ENCODE data around the gene DRC3.

DRC3 gene

GRCh38 chr17:18038149-18038850 is 65.6 kb downstream of the DRC3 start:
- no peak for DNase-seq (ENCODE audit: low read depth)
- TF ChIP-seq CTCF (conservative IDR thresholded peaks at IDR 0.05; ENCODE audit: low read depth, low read length): no peak
- peak overlapping the region; percentile 95 for H3K4me3 ChIP-seq (ENCODE audit: low read depth, low read length)

GRCh38 chr17:18038861-18039534 is 66.3 kb downstream of the DRC3 start, which contains the start of the genes ATPAF2 and GID4:
ATPAF2 (minus strand) TSS chr17:18039168; CDS start chr17:18039013, 155 bp downstream.
GID4 (plus strand) TSS chr17:18039408; CDS start chr17:18039465, 57 bp downstream.
- no peak for TF ChIP-seq CTCF (conservative IDR thresholded peaks at IDR 0.05; ENCODE audit: low read depth, low read length)
- H3K4me3 ChIP-seq (ENCODE audit: low read depth, low read length): peak within 1 kb of the TSS; percentile 95
- DNase-seq (ENCODE audit: low read depth): peak; percentile 99

GRCh38 chr17:18039535-18040260 is 67.0 kb downstream of the DRC3 start:
- peak; percentile 24 for DNase-seq (ENCODE audit: low read depth)
- TF ChIP-seq CTCF (conservative IDR thresholded peaks at IDR 0.05; ENCODE audit: low read depth, low read length): no peak
- H3K4me3 ChIP-seq (ENCODE audit: low read depth, low read length): peak overlapping the region; percentile 95

- peak overlapping the region; percentile 95 for H3K4me3 ChIP-seq (ENCODE audit: low read depth, low read length)
- TF ChIP-seq CTCF (conservative IDR thresholded peaks at IDR 0.05; ENCODE audit: low read depth, low read length): no peak
- DNase-seq (ENCODE audit: low read depth): no peak
Observed at GRCh38 chr17:18040261-18040858, 67.7 kb downstream of the DRC3 start.

- no peak for TF ChIP-seq CTCF (conservative IDR thresholded peaks at IDR 0.05; ENCODE audit: low read depth, low read length)
- peak; percentile 19 for DNase-seq (ENCODE audit: low read depth)
- no peak overlapping the region for H3K4me3 ChIP-seq (ENCODE audit: low read depth, low read length)
Observed at GRCh38 chr17:18041776-18042175, 69.1 kb downstream of the DRC3 start.

- no peak for TF ChIP-seq CTCF (conservative IDR thresholded peaks at IDR 0.05; ENCODE audit: low read depth, low read length)
- H3K4me3 ChIP-seq (ENCODE audit: low read depth, low read length): no peak overlapping the region
- DNase-seq (ENCODE audit: low read depth): no peak
Observed at GRCh38 chr17:18042983-18043382, 70.3 kb downstream of the DRC3 start.
